NB4 (cell line): ENCODE results near the gene UMAD1.

Experiments
- CTCF ChIP-seq: IDR thresholded peaks from one replicate; pipeline ENCODE4 v1.5.1; 2012; ENCODE audit warnings: low read depth, low read length
- MYC ChIP-seq: IDR thresholded peaks from 2 replicates; pipeline ENCODE4 v1.6.1; 2011; ENCODE audit warnings: low read depth, low read length
- POLR2A ChIP-seq: IDR thresholded peaks from 2 replicates; pipeline ENCODE4 v1.6.1; 2011; ENCODE audit warnings: mild to moderate bottlenecking; ENCODE audit not compliant: insufficient read length; ENCODE audit errors: extremely low read depth

- TF ChIP-seq CTCF (no peak), POLR2A (no peak), MYC (no peak)
Observed at GRCh38 chr7:7841027-7841426, 200.5 kb downstream of the UMAD1 start.
